Heart right ventricle (tissue), 16 donors: ENCODE data around the gene MAP3K7CL. TPM values are rescaled to one million over a fixed set of nuclear protein-coding genes. Genes with fewer than 3 reads are reported as not detected.

Experiments used
- ATAC-seq, 8 donors: fragments of 200-7000 bp; cut with Tn5 transposase; one replicate each; pipeline ENCODE4 v1.9.1; 2020; ENCODE audit warnings: mild to moderate bottlenecking in 8 of 8, moderate library complexity in 8 of 8, moderate number of reproducible peaks in 1 of 8
- DNase-seq, 2 donors: peaks; one replicate each; pipeline ENCODE4 v3.0.0-alpha.2; 2020
- H3K27ac ChIP-seq, 10 donors: fragments of 200-600 bp; sonication (generic) in 2 of 10; one replicate each; pipeline versions ENCODE4 v1.5.0 to v1.8.0; 2020 to 2022; ENCODE audit warnings: mild to moderate bottlenecking in 3 of 10
- H3K27me3 ChIP-seq, 7 donors: fragments of 200-600 bp; one replicate each; pipeline ENCODE4 v1.8.0; 2021 to 2022; ENCODE audit warnings: mild to moderate bottlenecking in 2 of 7
- H3K36me3 ChIP-seq, 9 donors: fragments of 200-600 bp; sonication (generic) in 1 of 9; one replicate each; pipeline versions ENCODE4 v1.5.0 to v1.8.0; 2020 to 2022; ENCODE audit warnings: mild to moderate bottlenecking in 2 of 9
- H3K4me1 ChIP-seq, 9 donors: fragments of 200-600 bp; sonication (generic) in 1 of 9; one replicate each; pipeline versions ENCODE4 v1.5.0 to v1.8.0; 2020 to 2022; ENCODE audit warnings: mild to moderate bottlenecking in 4 of 9
- H3K4me3 ChIP-seq, 10 donors: fragments of 200-600 bp; sonication (generic) in 2 of 10; one replicate each; pipeline versions ENCODE4 v1.5.0 to v1.8.0; 2020 to 2022; ENCODE audit warnings: mild to moderate bottlenecking in 7 of 10, moderate library complexity in 2 of 10
- H3K9me3 ChIP-seq, 11 donors: fragments of 200-600 bp in 10 of 11; sonication (generic) in 2 of 11; one replicate each; pipeline versions ENCODE4 v1.5.0 to v1.8.0; 2013 to 2022; ENCODE audit warnings: mild to moderate bottlenecking in 2 of 11, control low read depth in 1 of 11, moderate library complexity in 1 of 11
- CTCF ChIP-seq, 9 donors: fragments of 200-600 bp; sonication (generic) in 2 of 9; IDR thresholded peaks; one replicate each; pipeline versions ENCODE4 v1.5.0 to v1.8.0; 2021 to 2022; ENCODE audit warnings: antibody characterized with exemption in 9 of 9, mild to moderate bottlenecking in 5 of 9, moderate library complexity in 1 of 9
- WGBS, 2 donors: extraction: QIAGEN DNeasy Blood & Tissue Kit; methylation state at CpG; one replicate each; pipeline ENCODE4 v1.1.7; 2013; ENCODE audit warnings: inconsistent platforms in 1 of 2; 5-methylcytosine and 5-hydroxymethylcytosine counted together
- intact Hi-C, 10 donors: fragments of 100-400 bp; cut with DNase I; formaldehyde crosslinking; loops; one replicate each; pipeline versions ENCODE4 v1.11.1 to v1.14.2; 2022
- polyA plus RNA-seq, 2 donors: library from polyadenylated mRNA; stranded (reverse); fragments of 200-250 nt; gene quantifications; one replicate each; pipeline ENCODE4 v1.2.3, GENCODE V29; 2013
- total RNA-seq, 10 donors: library from RNA; stranded (reverse); fragmentation: NEBNext Ultra II Directional in 3 of 10; extraction: Animal tissue kit (Norgen Biotek cat#: 25700) in 3 of 10; gene quantifications; one replicate each; pipeline versions ENCODE4 v1.2.1 to v1.2.4, GENCODE V29; 2021 to 2023
- donor health status: Arrhythmogenic right ventricular cardiomyopathy.
- donor health status: ischemic (EF 13 %, LVEDD 7.1; RV severe dilation, severe dysfunction).
- donor health status: healthy with polysubstance abuse.
- donor health status: DM: no; HTN: yes; CAD: no.
- donor health status: DM: no; HTN: no; CAD: no.
- donor health status: ischemic (EF 25% LVEDD 6.9; RV normal size, moderate dysfunction).
- donor health status: ischemic (EF 25% LVEDD 5.7; RV mildly dilated, moderate dysfunction).
- donor health status: healthy.
- donor health status: DM: yes; HTN: yes; CAD: no.
- donor health status: Ischemic cardiomyopathy.
- donor health status: ischemic (EF 35%, LVEDD 5.7; RV mildly dilated, moderate dysfunction).
- donor health status: nonischemic (EF 11% LVEDD 7.7; RV severe dilation, severe dysfunction).
- donor health status: DM: yes; HTN: yes; CAD: no.
- donor health status: PGD.
- donor health status: ischemic (EF 29% LVEDD 5.4; RV normal size, mild dysfunction).
- donor health status: nonischemic (EF 23%, LVEDD 6.1; RV moderate dilation, normal function).

The MAP3K7CL gene
- total and polyA plus RNA-seq, 12 donors: 0.64 to 62.1 (median 3.6) TPM

DNA sequence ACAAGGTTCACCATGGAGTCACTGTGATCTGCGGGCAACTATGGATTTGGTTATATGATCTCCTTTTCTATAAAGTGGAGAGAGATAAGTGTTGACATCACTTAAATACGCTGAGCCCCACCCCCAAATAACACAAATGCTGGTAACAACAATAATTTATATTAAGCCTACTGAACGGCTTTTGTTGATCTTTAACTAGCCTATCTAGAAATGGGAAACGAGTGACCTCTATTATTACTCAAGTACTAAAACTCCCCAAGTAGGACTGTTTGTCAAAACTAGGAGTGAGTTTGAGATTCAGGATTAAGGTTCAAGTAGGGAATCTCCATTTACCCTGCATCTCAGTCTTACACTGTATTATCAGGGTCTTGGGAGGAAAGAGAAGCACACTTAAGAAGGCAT, 52.2 kb downstream of the MAP3K7CL start:
- H3K4me3 ChIP-seq: peak overlapping the region in 3 of 10 donors; percentile 30 to 46 (median 43)
- H3K27ac ChIP-seq: peak overlapping the region; percentile 24 to 97 (median 81)
- no peak for ATAC-seq
- 65 to 83% methylated on average over 4 of the region's 4 CpGs for whole genome bisulfite sequencing, 2 donors
- no peak for DNase-seq
- H3K36me3 ChIP-seq: no peaks in the 10 kb centered on the region
- no peaks in the 10 kb centered on the region for H3K9me3 ChIP-seq
- intact Hi-C loops: loop anchor here in 4 of 10 donors (5.0 to 10.0 kb wide), 2 partner anchors 112 to 115 kb away; partner anchors contain the start of gene BACH1 (in 4 of the 4)
- TF ChIP-seq CTCF (IDR thresholded peaks at IDR 0.05): no peak
- no peaks in the 10 kb centered on the region for H3K27me3 ChIP-seq
- peaks cover 0 to 60% (median 17%) of the 10 kb centered on the region in 9 donors for H3K4me1 ChIP-seq

- Histone ChIP-seq H3K27ac (peak overlapping the region in 1 of 10 donors; percentile 97), H3K36me3 (no peaks in the 10 kb centered on the region), H3K4me3 (no peak overlapping the region), H3K27me3 (no peaks in the 10 kb centered on the region), H3K9me3 (no peaks in the 10 kb centered on the region), H3K4me1 (peaks cover 0 to 67% (median 17%) of the 10 kb centered on the region in 9 donors)
- 76 to 79% methylated on average over 1 of the region's 1 CpG for WGBS, 2 donors
- DNase-seq: no peak
- no peak for TF ChIP-seq CTCF (IDR thresholded peaks at IDR 0.05)
- peak in 5 of 8 donors; percentile 11 to 42 (median 30) for ATAC-seq
- intact Hi-C loops: loop anchor here in 4 of 10 donors (5.0 to 10.0 kb wide), 2 partner anchors 111 to 113 kb away; partner anchors contain the start of gene BACH1 (in 4 of the 4)
These were observed 53.6 kb downstream of the MAP3K7CL start for GRCh38 chr21:29184037-29184436.

- no peak for DNase-seq
- TF ChIP-seq CTCF (IDR thresholded peaks at IDR 0.05): no peak
- Histone ChIP-seq H3K36me3 (no peaks in the 10 kb centered on the region), H3K27ac (peak overlapping the region in 1 of 10 donors; percentile 97), H3K27me3 (no peaks in the 10 kb centered on the region), H3K4me3 (no peak overlapping the region), H3K4me1 (peaks cover 0 to 67% (median 17%) of the 10 kb centered on the region in 9 donors), H3K9me3 (no peaks in the 10 kb centered on the region)
- ATAC-seq: no peak
- intact Hi-C loops: loop anchor here in 1 of 10 donors (10.0 kb wide), 1 partner anchor 110 kb away; the partner anchor contains the start of gene BACH1
- WGBS, 2 donors: 84 to 94% methylated on average over 1 of the region's 1 CpG
These were observed 54.7 kb downstream of the MAP3K7CL start for GRCh38 chr21:29185172-29185571.

GRCh38 chr21:29185633-29186032, 55.2 kb downstream of the MAP3K7CL start:
- WGBS, 2 donors: 97 to 100% methylated on average over 4 of the region's 4 CpGs
- intact Hi-C loops: loop anchor here in 1 of 10 donors (10.0 kb wide), 1 partner anchor 109 kb away; the partner anchor contains the start of gene BACH1
- Histone ChIP-seq H3K36me3 (no peaks in the 10 kb centered on the region), H3K9me3 (no peaks in the 10 kb centered on the region), H3K4me1 (peaks cover 0 to 67% (median 17%) of the 10 kb centered on the region in 9 donors), H3K27me3 (no peaks in the 10 kb centered on the region), H3K4me3 (no peak overlapping the region), H3K27ac (no peak overlapping the region)
- no peak for DNase-seq
- ATAC-seq: no peak
- no peak for TF ChIP-seq CTCF (IDR thresholded peaks at IDR 0.05)
